ENCODE data around the gene C19orf12.
A peak's percentile ranks its signal among the peaks of the same experiment; 100 is the strongest.

Gene C19orf12

DNA sequence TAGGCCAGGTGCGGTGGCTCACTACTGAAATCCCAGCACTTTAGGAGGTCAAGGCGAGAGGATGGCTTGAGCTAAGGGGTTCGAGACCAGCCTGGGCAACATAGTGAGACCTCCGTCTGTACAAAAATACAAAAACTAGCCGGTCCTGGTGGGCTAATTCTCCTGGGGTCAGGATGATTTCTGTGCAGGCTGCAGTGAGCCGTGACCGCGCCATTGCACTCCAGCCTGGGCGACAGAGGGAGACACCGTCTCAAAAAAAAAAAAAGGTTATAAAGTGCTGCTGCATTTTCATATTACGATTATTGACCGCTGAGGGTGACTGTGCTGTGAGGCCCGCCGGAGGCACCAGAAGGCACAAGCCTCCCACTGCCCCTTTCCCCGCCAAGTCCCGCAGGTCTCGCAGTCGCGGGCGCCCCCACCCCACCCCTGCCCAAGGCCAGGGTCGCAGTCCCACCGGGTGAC is 50.3 kb downstream of the C19orf12 start:
- Histone ChIP-seq H3K79me2 (ENCODE audit: control insufficient read depth, low read length) (no peaks in the 10 kb centered on the region), H3K4me3 (ENCODE audit: low read length) (peak overlapping the region; percentile 81), H3K9me2 (replicated peaks; ENCODE audit: control insufficient read depth, low read length) (no peaks in the 10 kb centered on the region), H4K20me1 (ENCODE audit: control insufficient read depth, insufficient read depth, low read depth, low read length) (no peaks in the 10 kb centered on the region), H3K9me3 (ENCODE audit: control insufficient read depth, insufficient read depth, low read length) (no peaks in the 10 kb centered on the region), H3K4me2 (ENCODE audit: low read length) (peak overlapping the region; percentile 97), H3K36me3 (ENCODE audit: control insufficient read depth, low read length) (no peaks in the 10 kb centered on the region), H3K27me3 (ENCODE audit: control insufficient read depth, low read length) (peaks cover 36% of the 10 kb centered on the region), H3K4me1 (ENCODE audit: control insufficient read depth, low read length) (peaks cover 33% of the 10 kb centered on the region), H3F3A (ENCODE audit: control insufficient read depth, insufficient read depth) (no peaks in the 10 kb centered on the region), H3K27ac (ENCODE audit: low read depth, low read length) (no peak overlapping the region)
- TF ChIP-seq, protein P1, sequence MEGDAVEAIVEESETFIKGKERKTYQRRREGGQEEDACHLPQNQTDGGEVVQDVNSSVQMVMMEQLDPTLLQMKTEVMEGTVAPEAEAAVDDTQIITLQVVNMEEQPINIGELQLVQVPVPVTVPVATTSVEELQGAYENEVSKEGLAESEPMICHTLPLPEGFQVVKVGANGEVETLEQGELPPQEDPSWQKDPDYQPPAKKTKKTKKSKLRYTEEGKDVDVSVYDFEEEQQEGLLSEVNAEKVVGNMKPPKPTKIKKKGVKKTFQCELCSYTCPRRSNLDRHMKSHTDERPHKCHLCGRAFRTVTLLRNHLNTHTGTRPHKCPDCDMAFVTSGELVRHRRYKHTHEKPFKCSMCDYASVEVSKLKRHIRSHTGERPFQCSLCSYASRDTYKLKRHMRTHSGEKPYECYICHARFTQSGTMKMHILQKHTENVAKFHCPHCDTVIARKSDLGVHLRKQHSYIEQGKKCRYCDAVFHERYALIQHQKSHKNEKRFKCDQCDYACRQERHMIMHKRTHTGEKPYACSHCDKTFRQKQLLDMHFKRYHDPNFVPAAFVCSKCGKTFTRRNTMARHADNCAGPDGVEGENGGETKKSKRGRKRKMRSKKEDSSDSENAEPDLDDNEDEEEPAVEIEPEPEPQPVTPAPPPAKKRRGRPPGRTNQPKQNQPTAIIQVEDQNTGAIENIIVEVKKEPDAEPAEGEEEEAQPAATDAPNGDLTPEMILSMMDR (IDR thresholded peaks at IDR 0.05; ENCODE audit: low read depth, low read length, poor library complexity, severe bottlenecking), result peak; percentile 30
- no peak for TF ChIP-seq EZH2phosphoT487 (IDR thresholded peaks at IDR 0.05; ENCODE audit: borderline replicate concordance, low read length)

DNA sequence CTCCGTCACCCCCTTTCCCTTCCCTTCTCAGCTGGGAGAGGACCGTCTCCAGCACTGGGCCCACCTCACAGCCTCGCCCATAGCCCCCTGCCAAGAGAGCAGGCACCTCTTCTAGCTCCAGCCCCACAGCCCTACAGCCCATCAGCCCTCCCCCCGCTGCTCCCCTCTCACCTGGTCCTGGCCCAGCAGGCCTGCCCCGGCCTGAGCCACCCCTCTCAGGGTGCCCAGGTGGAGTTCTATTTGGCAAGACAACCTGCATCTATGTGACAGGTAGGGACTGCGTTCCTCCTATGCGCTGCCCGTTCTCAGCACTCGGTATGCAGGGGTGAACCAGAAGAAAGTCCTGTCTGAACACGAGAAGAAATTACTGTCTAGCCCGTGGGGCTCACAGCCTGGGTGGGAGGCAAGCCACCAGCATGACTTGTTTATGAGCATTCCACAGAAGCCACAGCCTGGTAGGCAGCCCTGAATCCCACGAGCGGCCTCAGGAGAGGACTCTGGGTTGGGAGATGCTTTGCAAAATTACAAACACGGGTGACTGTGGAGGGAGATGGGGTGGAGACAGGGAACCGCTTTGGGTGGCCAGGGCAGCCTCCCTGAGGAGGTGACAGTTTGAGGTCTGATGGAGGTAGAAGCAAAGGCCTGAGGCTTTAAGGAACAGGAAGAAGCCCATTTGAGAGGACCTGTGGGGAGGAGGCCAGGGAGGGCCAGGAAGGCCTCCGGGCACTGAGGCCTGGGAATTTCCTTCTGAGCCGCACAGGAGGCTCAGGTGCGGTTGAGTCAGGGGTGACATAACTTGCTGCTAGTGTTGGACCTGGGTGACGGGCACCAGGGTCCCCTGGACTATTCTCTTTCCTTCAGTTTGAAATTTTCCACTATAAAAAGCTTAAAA is 51.0 kb downstream of the C19orf12 start:
- TF ChIP-seq, protein P1 (IDR thresholded peaks at IDR 0.05; ENCODE audit: low read depth, low read length, poor library complexity, severe bottlenecking), result no peak
- H3F3A ChIP-seq (ENCODE audit: control insufficient read depth, insufficient read depth), result no peaks in the 10 kb centered on the region
- no peak overlapping the region for H3K27ac ChIP-seq (ENCODE audit: low read depth, low read length)
- peaks cover 36% of the 10 kb centered on the region for H3K27me3 ChIP-seq (ENCODE audit: control insufficient read depth, low read length)
- no peaks in the 10 kb centered on the region for H4K20me1 ChIP-seq (ENCODE audit: control insufficient read depth, insufficient read depth, low read depth, low read length)
- peaks cover 33% of the 10 kb centered on the region for H3K4me1 ChIP-seq (ENCODE audit: control insufficient read depth, low read length)
- peak overlapping the region; percentile 97 for H3K4me2 ChIP-seq (ENCODE audit: low read length)
- peak overlapping the region; percentile 81 for H3K4me3 ChIP-seq (ENCODE audit: low read length)
- H3K9me3 ChIP-seq (ENCODE audit: control insufficient read depth, insufficient read depth, low read length), result no peaks in the 10 kb centered on the region
- no peaks in the 10 kb centered on the region for H3K9me2 ChIP-seq (replicated peaks; ENCODE audit: control insufficient read depth, low read length)
- H3K36me3 ChIP-seq (ENCODE audit: control insufficient read depth, low read length), result no peaks in the 10 kb centered on the region
- H3K79me2 ChIP-seq (ENCODE audit: control insufficient read depth, low read length), result no peaks in the 10 kb centered on the region

DNA sequence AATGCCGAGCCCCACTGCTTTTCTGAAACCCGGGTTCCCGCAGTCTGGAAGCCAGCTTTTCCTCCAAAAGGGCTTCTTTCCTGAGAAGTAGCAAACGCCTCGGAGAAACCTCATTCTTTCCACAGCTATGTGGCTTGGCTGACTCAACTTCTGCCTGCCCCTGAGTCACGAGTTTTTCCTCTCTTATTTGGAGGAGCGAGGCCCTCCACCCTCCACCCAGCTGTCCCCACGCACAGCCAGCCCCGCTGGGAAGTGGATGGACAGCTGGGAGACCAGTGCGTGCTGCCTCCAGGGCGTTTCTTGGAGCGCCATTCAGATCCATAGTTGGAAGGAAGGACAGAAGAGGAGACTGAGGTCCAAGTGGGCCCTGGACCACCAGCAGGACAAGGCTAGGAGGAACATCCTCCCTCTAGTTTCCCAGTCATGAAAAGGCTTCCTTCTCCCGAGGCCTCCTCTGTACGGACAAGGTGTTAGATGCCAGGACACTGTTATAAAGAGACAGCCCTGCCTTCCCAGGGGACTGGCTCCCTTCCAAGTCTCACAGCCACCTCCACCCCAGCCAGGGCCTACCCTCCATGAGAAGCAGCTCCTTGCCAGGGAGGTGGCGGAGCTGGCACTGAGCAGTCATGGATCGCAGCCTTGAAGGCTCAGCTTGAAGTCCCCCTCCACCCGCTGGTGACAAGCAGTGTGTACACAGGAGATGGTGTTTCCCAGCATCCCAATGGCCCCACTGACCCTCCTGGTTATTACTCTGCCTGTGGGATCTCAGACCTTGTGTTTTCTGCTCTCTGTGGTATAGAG is 52.3 kb downstream of the C19orf12 start:
- Histone ChIP-seq H3K4me2 (ENCODE audit: low read length) (no peak overlapping the region), H3K27me3 (ENCODE audit: control insufficient read depth, low read length) (peaks cover 36% of the 10 kb centered on the region), H3K27ac (ENCODE audit: low read depth, low read length) (no peak overlapping the region), H3K4me3 (ENCODE audit: low read length) (no peak overlapping the region), H3K4me1 (ENCODE audit: control insufficient read depth, low read length) (peaks cover 28% of the 10 kb centered on the region), H3K9me3 (ENCODE audit: control insufficient read depth, insufficient read depth, low read length) (no peaks in the 10 kb centered on the region), H3K36me3 (ENCODE audit: control insufficient read depth, low read length) (no peaks in the 10 kb centered on the region), H3K79me2 (ENCODE audit: control insufficient read depth, low read length) (no peaks in the 10 kb centered on the region), H3F3A (ENCODE audit: control insufficient read depth, insufficient read depth) (no peaks in the 10 kb centered on the region), H3K9me2 (replicated peaks; ENCODE audit: control insufficient read depth, low read length) (no peaks in the 10 kb centered on the region), H4K20me1 (ENCODE audit: control insufficient read depth, insufficient read depth, low read depth, low read length) (no peaks in the 10 kb centered on the region)
- TF ChIP-seq EZH2phosphoT487 (IDR thresholded peaks at IDR 0.05; ENCODE audit: borderline replicate concordance, low read length), result no peak
- TF ChIP-seq, protein P1 (IDR thresholded peaks at IDR 0.05; ENCODE audit: low read depth, low read length, poor library complexity, severe bottlenecking), result no peak

Data from DOHH2 (cell line).